ENCODE measurements around the gene FAR2.
"Not testable (repeated sequence)": the region's sequence is repeated elsewhere in the genome, so short reads cannot be mapped to it uniquely, and the experiment has no call there.

Gene FAR2

DNA sequence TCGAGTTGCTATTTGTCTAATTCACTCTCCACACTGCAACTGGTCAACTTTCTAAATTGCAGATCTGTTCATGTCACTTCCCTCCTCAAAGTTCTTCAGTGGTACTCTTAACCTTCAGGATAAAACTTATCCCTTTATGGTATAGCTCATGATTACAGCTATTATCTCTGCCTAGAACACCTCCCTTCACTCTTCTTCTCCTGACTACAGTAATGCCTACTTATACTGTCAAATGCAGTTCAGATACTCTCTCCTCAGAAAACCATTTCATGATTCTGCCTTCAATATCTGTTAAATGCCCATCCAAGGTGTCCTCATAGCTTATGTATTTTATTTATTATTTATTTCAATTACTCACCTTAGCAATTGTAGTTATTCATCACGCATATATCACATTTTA lies 85.5 kb downstream of the FAR2 start:
- DNase-seq (ENCODE audit: low read depth in 2 of 2) = no peak

DNA sequence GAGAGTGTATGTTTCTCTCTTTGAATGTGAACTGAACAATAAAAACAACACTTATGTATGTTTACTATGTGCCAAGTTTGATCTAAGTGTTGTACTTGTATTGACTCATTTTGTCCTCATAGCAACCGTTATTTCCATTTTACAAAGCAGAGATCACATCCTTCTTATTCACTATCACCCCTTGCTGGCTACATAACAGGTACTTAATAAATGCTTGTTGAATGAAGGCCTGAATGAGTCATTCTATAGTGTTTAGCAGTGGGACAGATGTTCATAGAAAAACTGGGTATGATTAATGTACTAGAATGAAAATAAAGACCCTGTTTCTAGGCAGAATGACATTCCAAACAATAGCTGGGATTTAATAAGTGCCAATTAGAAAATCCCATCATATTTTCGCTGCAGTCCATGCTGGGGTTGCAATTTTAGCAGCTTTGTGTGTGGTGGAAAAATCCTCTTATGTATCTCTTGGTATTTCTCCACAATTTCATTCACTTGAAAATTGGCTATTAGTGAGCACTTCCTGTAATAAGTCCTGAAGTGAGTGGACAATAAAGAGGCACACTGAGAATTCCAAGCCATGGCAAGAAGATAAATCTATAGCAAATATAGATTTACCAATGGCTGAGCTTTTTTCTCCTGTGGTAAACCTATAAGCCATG lies 86.0 kb downstream of the FAR2 start:
- no peak for DNase-seq (ENCODE audit: low read depth in 2 of 2)

DNA sequence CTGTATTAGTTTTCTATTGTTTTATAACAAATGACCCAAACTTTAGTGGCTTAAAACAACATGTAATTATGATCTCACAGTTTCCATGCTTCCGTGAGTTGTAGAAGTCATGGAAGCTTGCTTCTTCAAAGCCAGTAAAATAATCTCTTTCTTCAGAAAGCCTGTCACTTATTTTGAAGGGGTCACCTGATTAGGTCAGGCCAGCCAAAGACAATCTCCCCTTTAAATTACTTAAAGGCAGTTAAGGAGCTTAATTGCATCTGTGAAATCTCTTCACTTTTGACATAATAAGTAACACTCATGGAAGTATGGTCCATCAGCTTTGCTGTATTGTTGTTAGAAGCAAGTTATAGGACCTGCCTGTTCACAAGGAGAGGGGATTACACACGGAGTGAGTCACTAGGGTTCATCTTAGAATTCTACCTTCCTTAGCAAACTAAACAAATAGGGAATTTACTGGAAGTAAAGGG lies 89.8 kb downstream of the FAR2 start:
- DNase-seq (ENCODE audit: low read depth in 2 of 2) = no peak

DNA sequence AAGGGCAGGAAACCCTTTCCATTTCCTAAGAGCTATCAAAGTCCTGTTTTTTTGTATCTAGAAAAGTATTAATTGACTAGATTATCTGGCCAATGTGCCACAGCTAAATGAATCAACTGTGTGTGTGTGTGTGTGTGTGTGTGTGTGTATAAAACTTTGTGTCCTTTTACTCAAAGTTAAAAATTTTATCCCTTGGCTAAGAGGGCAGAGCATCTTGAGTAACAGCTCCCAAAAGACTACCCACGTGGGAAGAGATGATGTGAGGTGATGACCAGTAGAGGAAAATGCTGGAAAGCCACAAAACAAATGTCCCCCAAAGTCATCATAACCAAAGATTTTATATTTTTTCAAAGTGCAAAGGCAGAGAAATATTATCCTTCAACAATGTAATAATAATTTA lies 90.3 kb downstream of the FAR2 start:
- DNase-seq (ENCODE audit: low read depth in 2 of 2) = no peak

DNA sequence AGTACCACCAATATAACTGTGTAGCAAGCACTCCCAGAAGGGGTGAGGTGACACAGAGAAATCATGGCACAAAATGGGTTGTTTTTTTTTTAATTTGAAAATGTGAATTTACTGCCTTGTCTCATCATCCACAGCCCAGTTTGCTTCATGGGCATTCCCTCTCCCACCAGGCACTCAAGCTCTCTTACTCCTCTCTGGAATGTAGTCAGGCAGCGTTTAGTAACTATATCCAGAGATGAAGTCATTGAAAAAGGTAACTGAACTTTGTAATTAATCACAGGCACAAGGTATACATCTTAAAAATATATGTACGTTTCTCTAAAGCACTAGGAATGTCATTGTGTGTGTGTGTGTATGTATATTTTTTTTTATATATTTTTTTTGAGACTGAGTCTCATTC lies 91.4 kb downstream of the FAR2 start:
- DNase-seq (ENCODE audit: low read depth in 2 of 2) = no peak

DNA sequence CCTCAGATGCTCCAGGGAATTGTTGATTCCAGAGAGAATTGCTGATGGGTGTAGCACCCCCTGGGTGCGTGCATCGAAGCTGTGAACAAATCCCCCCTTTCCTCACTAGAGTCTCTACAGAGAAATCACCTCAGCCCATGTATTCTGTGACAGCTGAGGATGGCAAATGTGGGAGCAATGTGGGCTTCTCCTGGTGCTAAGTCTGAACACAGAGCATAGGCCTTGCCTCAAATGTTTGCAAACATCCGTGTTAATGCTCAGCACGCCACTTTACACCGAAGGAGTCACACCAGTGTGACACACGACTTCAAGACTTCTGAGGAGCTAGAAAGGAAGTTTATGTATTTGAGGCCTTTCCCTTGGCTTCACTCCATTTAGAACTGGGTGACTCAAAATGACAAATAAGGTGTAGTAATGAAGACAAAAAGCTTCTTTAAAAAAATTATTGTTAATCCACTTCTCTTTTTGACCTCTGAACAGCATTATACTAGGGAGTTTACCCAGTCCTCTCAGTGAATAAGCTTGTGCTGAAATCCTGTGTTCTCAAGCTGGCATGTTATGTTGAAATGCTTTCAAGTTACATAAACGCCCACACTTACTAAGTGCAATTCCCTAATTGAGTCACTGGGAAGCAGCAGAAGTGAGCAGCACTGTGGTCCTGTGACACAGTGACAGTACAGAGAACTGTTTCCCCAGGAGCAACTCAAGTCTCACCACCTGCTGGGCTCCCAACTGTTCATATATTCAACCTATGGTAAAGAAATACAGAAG lies 92.9 kb downstream of the FAR2 start:
- DNase-seq (ENCODE audit: low read depth in 2 of 2) = peak in 1 of 2 donors; percentile 16

DNA sequence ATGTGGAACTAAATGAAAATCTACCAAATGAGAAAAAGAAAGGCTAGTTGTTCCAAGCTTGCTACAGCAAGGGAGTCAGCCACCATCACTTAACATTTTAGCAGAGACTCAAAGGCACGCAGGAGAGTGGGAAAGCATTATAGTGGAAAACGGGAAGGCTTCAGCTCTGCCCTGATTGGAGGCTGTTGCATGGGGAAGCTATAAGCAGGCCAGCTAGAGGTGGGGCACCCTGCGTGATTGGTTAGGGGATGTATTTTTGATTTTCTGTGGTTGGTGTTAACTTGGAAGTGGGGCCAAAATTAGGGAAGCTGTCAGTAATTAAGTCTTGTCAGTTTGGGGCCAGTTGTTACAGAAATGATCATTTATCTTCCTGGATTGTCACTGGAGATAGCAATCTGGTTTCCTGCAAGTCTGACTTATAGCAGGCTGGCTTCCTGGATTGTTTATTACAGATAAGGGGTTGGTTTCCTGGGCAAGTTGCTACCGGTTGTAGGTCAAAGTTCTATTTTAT lies 93.9 kb downstream of the FAR2 start:
- DNase-seq (ENCODE audit: low read depth in 2 of 2) = no peak

DNA sequence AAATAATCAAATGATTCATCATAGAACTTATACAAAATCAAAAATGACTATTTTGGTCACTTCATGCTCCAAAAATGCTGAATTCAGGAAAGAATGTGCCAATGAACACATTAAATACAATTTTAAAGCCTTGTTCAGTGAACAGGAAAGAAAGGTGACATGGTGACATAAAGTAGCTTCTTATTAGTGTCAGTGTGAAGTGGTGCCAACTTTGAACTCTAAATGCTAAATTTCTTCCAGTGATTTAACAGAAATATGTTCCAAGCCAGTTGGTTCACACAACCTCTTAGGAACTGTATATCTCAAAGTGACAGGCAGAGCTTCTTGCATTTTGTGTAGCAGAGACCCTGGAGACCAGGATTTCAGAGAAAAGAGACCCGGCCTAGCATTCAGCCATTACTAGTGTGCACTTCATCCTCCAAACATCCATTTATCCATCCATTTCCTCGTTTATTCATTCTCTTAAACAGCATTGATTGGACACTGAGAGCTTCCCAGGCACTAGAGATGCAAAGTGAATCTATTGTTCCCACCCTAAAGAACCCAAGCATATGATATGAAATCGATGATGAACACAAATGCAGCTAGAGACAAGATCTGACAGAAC lies 95.2 kb downstream of the FAR2 start:
- DNase-seq (ENCODE audit: low read depth in 2 of 2) = no peak

DNA sequence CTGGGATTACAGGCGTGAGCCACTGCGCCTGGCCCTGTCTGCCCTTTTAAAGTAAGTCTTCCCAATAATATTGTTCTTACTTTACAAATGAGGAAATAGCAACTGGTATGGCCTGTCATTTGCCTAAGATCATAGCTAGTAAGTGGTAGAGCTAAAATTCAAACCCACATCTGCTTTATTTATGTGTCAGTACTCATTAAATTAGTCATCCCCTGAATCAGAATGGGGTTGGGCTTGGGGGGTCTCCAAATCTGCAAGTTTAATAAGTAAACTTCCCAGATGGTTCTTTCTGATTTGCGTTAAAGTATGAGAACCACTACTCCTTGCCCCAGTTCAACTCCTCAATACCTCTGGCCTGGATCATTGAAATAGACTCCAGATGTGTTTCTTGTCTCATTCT lies 96.2 kb downstream of the FAR2 start:
- no peak for DNase-seq (ENCODE audit: low read depth in 2 of 2)

DNA sequence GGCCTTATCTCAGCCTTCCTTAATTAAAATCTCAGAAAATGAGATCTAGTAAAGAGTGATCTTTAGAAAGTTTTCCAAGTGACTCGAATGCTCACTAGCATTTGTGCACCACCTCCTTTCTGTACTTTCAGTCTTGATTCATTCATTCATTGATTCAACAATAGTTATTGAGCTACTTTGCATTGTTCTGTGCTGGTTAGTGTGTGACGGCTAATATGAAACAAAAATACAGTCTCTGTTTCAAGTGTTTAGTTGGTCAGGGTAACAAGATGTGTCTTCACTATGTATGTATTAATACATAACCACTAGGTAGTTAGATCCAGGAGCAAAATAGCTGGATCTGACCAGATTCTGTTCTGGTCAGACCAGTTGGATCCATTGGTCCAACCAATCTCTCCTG lies 100.9 kb downstream of the FAR2 start:
- DNase-seq (ENCODE audit: low read depth in 2 of 2) = no peak

DNA sequence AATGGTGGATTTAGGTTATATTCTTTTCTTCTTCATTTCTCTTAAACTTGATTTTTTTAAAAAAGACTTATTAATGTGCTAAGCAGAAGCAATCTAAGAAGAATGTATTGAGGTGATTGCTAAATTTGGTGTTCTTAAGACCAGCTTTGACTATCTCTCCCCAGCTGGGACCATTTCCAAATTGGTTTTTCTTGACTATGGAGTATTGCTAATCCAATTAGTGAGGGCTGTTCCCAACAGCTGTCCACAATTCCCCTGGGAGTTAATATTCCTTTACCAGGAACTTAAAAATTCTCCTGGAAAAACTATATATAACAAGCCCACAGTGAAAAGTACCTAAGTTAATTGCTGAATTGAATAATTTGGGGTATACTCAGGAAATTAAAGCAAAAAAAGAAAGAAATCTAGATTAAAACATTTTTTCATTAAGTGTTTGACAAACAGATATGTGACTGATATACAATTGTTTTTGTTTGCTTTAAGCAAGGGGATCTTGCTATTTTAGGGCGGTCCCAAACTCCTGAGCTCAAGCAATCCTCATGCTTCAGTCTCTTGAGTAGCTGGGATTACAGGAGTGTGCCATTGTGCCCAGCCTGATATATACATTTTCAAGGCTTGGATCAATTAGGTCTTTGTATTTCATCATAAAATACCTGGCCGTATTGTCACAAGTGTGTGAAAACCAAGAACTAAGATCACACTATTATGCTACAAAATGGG lies 105.0 kb downstream of the FAR2 start:
- DNase-seq (ENCODE audit: low read depth in 2 of 2) = no peak

DNA sequence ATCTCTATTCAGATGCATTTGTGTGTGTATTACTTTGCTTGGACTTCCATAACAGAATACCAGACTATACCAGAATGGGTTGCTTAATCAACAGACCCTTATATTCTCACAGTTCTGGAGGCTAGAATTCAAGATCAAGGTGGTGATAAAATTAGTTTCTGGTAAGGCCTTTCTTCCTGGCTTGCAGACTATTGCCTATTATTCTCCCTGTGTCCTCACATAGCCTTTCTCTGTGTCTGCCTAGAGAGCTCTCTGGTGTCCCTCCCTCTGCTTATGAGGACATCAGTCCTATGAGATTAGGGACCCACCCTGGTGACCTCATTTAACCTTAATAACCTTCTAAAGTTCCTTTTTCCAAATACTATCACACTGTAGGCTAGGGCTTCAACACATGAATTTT lies 106.0 kb downstream of the FAR2 start:
- no peak for DNase-seq (ENCODE audit: low read depth in 2 of 2)

DNA sequence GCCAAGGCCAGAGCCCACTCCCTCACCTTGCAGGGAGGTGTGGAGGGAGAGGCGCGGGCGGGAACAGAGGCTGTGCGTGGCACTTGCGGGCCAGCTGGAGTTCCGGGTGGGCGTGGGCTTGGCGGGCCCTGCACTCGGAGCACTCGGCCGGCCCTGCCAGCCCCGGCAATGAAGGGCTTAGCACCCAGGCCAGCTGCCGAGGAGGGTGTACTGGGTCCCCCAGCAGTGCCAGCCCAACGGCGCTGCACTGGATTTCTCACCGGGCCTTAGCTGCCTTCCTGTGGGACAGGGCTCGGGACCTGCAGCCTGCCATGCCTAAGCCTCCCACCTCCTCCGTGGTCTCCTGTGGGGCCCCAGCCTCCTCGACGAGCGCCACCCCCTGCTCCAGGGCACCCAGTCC lies 107.5 kb downstream of the FAR2 start:
- DNase-seq (ENCODE audit: low read depth in 2 of 2) = no peak

DNA sequence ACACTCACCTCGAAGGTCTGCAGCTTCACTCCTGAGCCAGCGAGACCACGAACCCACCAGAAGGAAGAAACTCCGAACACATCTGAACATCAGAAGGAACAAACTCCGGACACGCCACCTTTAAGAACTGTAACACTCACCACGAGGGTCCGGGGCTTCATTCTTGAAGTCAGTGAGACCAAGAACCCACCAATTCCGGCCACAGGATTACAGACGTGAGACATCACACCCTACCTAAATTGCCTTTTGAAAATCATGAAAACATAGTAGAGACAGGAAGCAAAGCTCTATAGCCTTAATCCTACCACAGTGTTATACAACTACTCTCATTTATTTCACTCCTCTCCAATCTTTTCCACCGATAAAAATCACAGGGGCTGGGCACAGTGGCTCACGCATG lies 108.6 kb downstream of the FAR2 start:
- not testable (repeated sequence) for DNase-seq (ENCODE audit: low read depth in 2 of 2)

DNA sequence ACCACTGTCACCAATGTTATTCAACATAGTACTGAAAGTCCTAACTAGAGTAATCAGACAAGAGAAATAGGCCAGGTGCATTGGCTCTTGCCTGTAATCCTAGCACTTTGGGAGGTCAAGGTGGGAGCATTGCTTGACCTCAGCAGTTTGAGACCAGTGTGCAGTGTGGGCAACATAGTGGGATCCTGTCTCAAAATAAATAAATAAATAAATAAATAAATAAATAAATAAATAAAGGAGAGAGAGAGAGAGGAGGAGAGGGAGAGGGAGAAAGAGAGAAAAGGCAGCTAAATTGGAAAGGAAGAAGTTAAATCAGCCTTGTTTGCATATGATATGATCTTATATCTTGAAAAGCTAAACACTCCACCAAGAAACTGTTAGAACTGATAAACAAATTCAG lies 115.3 kb downstream of the FAR2 start:
- no peak for DNase-seq (ENCODE audit: low read depth in 2 of 2)

DNA sequence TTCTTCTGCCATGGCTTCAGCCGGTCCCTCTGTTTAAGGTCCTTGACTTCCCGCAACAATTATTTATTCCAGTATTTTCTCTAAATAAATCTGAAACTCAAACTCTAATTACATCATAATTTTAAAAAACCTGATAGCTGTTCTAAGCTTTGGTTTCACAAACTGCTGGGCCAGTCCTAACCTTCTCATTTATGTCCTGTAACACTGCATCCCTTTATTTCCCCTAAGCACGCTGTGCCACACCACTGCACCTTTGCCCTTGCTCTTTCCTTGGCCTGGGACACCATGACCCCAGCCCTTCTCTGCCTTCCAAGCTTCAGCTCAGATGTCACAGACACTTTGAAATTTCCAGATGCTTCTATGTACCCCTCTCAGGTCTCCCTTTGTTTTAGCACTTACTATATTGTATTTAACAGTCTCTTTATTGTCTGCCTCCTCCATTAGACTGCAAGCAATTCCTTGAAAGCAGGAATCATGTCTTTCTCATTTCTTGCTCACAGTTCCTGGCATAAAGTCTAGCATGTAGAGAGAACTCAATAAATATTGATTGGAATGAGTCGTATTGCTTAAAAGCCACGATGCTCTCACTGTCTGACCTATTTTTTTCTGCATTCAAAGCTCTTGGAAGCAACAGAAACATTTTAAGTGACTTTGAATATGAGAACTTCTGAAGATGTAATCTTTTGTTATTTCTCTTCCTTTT lies 120.8 kb downstream of the FAR2 start:
- no peak for DNase-seq (ENCODE audit: low read depth in 2 of 2)

DNA sequence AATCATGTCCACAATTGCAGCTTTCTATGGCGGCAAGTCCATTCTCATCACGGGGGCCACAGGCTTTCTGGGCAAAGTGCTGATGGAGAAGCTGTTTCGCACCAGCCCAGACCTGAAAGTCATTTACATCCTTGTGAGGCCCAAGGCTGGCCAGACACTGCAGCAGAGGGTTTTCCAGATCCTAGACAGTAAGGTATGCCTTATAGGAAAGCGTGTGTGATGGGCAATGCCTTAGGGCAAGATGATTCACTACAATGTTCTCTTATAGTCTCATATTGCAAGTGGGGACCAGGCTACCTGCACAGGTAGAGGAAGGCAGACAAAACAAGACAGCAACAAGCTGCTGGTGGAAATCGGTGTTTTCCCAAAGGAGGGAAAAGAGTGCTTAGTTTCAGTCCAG lies 121.4 kb downstream of the FAR2 start:
- DNase-seq (ENCODE audit: low read depth in 2 of 2) = no peak

DNA sequence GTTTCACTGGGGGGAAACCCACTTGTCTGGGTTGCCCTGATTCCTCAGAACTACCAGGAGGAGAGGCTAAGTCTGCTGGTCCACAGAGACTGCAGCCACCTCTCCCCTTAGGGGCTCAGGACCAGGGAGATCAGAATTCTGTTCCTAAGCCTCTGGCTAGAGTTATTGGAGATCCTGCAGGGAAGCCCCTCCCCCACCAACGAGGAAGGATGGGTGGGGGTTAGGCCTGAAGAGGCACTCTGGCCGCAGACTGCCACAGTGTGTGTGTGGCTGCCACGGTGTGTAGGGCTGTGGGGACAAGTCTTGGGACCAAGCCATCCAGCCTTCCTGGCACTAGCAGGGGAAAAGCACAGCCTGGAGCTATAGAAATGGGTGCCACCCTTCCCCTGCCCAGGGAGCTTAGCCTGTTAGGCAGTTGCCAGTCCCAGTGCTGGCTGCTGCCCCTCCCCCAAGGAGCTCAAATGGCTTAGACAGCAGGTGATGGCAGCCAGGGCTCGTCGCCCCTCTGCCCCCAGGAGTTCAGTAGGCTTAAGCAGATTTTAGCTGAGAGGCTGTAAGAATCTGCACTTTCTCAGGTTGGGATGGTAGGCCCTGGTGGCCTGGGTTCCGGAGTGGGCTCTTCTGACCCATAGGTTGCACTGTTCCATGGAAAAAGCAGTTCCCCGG lies 124.2 kb downstream of the FAR2 start:
- DNase-seq (ENCODE audit: low read depth in 2 of 2) = no peak

DNA sequence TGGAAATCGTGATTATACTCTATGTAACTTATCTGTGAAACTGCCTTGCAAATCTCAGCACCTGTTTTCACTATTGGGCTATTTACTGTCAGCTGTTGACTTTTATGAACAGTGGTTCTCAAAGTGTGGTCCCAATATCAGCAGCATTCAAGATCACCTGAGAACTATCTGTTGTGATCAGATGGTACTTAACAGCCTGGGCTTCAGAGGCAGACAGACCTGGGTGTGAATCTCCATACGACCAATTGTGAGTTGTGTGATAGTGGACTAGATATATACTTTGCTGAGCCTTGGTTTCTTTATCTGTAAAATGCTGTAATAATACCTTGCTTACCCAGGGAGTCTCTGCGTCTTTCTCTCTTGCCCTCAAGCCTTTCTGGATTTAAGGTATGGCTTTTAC lies 126.8 kb downstream of the FAR2 start:
- no peak for DNase-seq (ENCODE audit: low read depth in 2 of 2)

DNA sequence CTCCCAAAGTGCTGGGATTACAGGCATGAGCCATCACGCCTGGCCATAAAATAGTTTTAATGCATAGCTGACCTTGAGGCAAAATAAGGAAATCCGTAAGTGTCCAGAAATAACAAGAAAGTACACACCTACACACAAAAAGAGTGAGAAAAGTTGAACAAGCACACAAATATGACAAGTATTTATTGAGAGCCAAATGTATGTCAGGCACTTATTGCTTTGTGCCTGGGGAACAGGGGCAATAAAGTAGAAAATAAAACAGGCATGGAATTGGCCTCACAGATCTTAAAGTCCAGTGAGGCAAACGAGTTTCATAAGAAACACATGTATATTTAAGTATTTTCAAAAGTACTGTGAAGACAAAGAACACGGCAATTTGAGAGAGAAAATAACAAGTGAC lies 128.2 kb downstream of the FAR2 start:
- no peak for DNase-seq (ENCODE audit: low read depth in 2 of 2)

All from stimulated activated CD4-positive, alpha-beta T cell treated with anti-CD3 and anti-CD28 coated beads, Interleukin-4, amount 100 ng/mL, for 48 hours (primary cell).